ENCODE results near the gene R3HDM2.

GRCh38 chr12:57479376-57480115 lies 48.7 kb upstream of the R3HDM2 start, which contains the start of gene ARHGAP9:
- TF ChIP-seq CTCF (IDR thresholded peaks at IDR 0.05) (no peak), EZH2 (IDR thresholded peaks at IDR 0.05; ENCODE audit: borderline replicate concordance, insufficient read depth, low read depth, low read length, poor library complexity, severe bottlenecking) (no peak)

Data from B cell (primary cell).